ENCODE results near the gene RFX8.

GRCh38 chr2:101355401-101356054, 119.4 kb downstream of the RFX8 start:
- TF ChIP-seq, protein P1, sequence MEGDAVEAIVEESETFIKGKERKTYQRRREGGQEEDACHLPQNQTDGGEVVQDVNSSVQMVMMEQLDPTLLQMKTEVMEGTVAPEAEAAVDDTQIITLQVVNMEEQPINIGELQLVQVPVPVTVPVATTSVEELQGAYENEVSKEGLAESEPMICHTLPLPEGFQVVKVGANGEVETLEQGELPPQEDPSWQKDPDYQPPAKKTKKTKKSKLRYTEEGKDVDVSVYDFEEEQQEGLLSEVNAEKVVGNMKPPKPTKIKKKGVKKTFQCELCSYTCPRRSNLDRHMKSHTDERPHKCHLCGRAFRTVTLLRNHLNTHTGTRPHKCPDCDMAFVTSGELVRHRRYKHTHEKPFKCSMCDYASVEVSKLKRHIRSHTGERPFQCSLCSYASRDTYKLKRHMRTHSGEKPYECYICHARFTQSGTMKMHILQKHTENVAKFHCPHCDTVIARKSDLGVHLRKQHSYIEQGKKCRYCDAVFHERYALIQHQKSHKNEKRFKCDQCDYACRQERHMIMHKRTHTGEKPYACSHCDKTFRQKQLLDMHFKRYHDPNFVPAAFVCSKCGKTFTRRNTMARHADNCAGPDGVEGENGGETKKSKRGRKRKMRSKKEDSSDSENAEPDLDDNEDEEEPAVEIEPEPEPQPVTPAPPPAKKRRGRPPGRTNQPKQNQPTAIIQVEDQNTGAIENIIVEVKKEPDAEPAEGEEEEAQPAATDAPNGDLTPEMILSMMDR (IDR thresholded peaks at IDR 0.05 in 4 of 5, conservative IDR thresholded peaks at IDR 0.05 in 1 of 5), result no peak
- no peak for TF ChIP-seq POLR2A (IDR thresholded peaks at IDR 0.05)

Data from gastrocnemius medialis (tissue), 4 donors.